HL-60/S4 (cell line): ENCODE measurements around the gene SLC44A4.
"Not testable (repeated sequence)": the region's sequence is repeated elsewhere in the genome, so short reads cannot be mapped to it uniquely, and the experiment has no call there.

Experiments
- in situ Hi-C: fragments of 300-500 bp; cut with MboI; formaldehyde crosslinking; loops from 2 replicates; pipeline ENCODE4 v1.14.3; 2022; ENCODE audit warnings: low sequenced_read_pairs

SLC44A4 gene

DNA sequence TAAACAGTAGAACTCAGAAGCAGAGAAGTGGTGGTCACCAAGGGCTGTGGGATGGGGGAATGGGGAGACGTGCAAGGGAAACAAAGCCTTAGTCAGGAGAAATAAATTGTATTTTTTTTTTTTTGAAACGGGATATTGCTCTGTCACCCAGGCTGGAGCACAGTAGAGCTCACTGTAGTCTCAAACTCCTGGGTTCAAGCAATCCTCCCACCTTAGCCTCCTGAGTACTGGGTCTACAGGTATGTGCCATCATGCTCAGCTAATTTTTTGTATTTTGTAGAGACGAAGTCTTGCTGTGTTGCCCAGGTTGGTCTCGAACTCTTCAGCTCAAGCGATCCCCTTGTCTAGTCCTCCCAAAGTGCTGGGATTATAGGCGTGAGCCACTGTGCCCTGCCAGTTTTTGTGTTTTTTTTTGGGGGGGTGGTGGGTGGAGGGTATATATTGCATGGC, 47.9 kb downstream of the SLC44A4 start:
- in situ Hi-C loops, result no loop called here

DNA sequence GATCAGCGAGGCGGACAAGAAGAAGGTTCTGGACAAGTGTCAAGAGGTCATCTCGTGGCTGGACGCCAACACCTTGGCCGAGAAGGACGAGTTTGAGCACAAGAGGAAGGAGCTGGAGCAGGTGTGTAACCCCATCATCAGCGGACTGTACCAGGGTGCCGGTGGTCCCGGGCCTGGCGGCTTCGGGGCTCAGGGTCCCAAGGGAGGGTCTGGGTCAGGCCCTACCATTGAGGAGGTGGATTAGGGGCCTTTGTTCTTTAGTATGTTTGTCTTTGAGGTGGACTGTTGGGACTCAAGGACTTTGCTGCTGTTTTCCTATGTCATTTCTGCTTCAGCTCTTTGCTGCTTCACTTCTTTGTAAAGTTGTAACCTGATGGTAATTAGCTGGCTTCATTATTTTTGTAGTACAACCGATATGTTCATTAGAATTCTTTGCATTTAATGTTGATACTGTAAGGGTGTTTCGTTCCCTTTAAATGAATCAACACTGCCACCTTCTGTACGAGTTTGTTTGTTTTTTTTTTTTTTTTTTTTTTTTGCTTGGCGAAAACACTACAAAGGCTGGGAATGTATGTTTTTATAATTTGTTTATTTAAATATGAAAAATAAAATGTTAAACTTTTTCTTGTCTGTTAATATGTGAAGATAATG, 49.0 kb downstream of the SLC44A4 start:
- in situ Hi-C loops, result no loop called here

DNA sequence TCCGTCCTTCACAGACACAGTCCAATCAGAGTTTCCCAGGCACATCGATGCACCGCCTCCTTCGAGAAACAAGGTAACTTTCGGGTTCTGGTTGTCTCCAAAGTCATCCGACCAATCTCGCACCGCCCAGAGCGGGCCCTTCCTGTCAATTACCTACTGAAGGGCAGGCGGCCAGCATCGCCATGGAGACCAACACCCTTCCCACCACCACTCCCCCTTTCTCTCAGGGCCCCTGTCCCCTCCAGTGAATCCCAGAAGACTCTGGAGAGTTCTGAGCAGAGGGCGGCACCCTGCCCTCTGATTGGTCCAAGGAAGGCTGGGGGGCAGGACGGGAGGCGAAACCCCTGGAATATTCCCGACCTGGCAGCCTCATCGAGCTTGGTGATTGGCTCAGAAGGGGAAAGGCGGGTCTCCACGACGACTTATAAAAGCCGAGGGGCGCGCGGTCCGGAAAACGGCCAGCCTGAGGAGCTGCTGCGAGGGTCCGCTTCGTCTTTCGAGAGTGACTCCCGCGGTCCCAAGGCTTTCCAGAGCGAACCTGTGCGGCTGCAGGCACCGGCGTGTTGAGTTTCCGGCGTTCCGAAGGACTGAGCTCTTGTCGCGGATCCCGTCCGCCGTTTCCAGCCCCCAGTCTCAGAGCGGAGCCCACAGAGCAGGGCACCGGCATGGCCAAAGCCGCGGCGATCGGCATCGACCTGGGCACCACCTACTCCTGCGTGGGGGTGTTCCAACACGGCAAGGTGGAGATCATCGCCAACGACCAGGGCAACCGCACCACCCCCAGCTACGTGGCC, 51.3 kb downstream of the SLC44A4 start, which contains the start of gene HSPA1B:
Gene HSPA1B, plus strand, starts transcription at position 453 of the 794 bp plus-strand sequence. Its CDS starts 213 bp downstream, at position 666.
- in situ Hi-C loops, result no loop called here

DNA sequence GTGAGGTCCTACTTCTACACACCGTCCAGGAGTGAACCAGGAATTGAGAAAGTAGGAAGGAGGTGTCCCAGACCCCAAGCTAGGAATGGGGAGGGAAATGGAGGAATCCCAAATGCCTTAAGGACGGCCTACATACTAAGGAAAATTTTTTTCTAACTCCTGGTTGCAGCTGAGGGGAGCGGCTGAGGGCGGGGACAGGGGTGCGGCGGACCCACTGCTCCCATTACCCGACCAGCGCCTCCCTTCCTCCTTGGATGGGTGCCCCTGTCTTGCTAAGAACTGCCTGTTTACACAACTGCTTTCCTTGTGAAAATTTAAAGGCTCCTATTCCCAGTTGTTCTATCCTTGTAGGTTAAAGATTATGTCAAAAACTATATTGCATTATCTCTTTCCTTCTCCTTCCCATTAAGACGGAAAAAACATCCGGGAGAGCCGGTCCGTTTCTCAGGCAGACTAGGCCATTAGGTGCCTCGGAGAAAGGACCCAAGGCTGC, 52.0 kb downstream of the SLC44A4 start:
- in situ Hi-C loops, result no loop called here

DNA sequence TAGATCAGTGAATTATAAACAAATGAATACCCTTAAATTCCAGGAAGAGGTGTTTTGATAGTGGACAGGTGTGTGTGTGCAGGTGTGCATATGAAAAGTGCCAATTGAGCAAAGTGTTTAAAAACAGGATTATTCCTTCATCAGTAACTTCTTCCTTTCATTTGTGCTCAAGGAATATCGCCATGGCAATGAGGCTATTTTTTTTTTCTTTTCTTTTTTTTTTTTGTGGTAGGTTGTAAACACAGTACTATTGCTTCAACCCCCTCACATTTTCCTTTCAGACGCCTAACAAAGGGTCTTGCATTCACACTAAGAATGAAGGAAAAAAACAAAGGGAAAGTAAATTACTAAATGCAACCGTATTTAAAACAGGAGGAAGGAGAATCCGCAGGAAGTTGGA, 53.2 kb downstream of the SLC44A4 start:
- in situ Hi-C loops, result no loop called here

DNA sequence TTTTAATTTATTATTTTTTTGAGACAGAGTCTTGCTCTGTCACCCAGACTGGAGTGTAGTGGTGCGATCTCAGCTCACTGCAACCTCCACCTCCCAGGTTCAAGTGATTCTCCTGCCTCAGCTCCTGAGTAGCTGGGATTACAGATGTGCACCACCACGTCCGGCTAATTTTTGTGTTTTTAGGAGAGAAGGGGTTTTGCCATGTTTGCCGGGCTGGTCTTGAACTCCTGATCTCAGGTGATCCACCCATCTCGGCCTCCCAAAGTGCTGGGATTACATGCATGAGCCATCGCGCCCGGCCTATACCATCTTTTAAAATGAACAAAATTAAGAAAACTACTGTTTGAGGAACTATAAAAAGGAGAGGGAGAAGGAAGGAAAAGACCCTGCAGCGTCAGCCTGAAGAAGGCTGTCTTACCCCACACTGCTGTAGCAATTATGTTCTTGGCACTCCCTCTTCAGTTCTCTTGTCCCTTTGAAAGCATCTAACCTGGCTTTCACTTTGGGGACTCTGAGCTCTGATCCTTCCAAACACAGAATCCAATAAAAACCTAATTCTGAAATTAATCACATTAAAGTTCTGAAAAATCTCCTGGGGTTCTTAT, 55.1 kb downstream of the SLC44A4 start:
- in situ Hi-C loops, result not testable (repeated sequence)

DNA sequence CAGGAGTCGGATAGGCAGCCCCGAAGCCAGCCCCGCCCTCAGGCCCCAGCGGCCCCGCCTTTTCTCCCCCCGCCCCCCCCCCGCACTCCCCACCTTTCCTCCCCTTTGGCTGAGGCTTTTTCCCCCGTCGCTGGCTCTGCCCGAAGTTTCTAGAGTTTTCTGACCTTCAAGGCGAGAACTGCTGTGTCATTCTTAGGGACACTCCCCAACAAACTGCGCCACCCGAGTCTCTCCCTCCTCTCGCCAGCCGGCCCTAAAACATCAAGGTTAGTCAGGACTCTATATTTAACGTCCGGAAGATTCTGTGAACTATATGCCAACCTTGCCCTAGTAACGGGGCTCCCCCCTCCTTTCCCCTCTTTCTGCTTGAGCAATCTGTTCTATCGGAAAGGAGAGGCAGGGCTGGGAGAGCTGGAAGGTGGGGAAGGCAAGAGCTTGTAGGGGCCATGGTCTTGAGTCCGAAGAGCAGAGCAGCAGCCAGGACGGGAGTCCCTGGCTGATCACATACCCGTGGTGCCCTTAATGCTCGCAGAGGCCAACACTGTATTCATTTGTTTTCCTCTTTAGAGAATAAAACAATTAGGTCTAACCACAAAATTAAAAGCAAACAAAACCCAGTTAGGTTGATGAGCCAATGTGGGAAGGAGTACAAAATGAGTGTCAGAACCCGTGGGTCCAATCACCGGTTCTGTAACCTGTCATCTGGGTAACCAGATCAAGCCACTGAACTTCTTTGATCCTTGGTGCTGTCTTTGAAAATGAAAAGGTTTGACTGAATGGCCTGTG, 56.6 kb downstream of the SLC44A4 start:
- in situ Hi-C loops, result no loop called here

DNA sequence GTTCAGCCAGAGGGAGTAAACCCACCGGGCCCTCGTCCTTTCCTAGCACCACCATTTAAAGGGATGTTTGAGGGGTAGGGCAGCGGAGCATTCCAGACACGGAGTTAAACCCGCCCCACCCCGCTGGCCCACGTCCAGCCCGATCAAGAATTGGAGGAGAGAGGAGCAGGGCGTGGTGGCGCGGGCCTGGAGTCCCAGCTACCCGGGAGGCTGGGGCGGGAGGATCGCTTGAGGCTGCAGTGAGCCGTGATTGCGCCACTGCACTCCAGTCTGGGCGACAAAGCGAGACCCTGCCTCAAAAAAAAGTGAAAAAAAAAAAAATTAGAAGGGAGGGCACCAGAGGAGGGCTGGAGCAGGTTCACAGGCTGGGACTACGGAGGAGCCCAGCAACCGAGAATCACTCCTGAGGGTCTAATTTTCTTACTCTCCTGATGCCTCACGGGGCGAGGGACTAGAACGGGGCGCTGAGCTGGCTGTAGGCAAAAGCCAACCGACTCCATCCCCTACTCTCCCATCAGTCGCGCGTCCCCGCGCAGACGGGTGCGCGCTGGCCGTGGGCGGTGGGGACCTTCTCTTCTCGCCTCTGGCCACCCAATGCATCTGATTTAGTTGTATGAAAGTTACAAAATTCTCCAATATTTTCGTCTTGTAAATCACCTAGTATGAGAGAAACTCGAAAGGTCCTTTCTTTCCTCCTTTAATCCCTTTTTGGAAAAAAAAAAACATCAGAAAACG, 57.3 kb downstream of the SLC44A4 start:
- in situ Hi-C loops, result no loop called here

DNA sequence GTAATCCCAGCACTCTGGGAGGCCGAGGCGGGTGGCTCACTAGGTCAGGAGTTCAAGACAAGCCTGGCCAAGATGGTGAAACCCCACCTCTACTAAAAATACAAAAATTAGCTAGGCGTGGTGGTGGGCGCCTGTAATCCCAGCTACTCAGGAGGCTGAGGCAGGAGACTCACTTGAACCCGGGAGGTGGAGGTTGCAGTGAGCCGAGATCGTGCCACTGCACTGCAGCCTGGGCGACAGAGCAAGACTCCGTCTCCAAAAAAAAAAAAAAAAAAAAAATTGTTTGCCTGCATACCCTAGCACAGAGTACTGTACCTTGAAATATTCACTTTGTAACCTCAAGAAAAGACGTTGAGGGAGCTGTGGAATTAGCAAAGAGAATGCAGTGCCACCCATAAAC, 58.4 kb downstream of the SLC44A4 start:
- in situ Hi-C loops, result not testable (repeated sequence)

DNA sequence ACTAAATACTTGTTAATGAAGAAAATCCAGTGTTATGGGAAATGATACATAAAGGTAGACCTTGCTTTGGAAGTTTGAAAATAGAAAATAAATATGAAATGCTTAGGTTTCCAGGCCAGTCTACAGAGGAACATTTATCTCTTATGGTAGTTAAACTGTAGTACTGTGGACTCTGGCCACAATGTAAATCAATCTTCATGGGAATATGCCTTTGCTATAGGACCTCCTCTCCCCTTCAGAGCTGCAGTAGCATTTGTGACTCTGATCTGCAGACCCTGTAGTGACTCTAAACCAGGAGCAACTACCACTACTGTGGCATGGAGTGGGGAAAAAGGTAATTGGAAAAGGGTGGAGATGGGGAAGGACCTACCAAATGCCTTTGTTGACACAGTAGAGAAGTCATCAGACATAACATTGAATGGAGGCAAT, 58.9 kb downstream of the SLC44A4 start:
- in situ Hi-C loops, result no loop called here

DNA sequence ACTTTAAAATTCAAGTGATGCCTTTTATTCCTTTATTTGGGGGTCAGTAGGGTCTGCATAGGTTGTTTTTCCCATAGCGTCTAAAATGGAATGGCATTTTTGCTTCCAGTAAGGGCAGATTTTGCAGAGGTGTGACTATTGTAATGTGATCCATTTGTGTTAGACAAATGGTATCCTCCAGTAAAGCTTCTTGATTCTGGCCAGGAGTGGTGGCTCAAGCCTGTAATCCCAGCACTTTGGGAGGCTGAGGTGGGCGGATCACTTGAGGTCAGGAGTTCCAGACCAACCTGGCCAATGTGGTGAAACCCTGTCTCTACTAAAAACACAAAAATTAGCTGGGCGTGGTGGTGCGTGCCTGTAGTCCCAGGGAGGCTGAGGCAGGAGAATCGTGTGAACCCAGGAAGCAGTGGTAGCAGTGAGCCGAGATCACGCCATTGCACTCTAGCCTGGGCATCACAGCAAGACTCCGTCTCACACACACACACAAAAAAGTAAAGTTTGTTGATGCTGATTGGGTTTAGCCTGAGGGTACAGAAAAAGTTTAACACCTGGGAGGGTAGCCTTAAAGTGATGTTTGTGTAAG, 60.8 kb downstream of the SLC44A4 start:
- in situ Hi-C loops, result not testable (repeated sequence)

DNA sequence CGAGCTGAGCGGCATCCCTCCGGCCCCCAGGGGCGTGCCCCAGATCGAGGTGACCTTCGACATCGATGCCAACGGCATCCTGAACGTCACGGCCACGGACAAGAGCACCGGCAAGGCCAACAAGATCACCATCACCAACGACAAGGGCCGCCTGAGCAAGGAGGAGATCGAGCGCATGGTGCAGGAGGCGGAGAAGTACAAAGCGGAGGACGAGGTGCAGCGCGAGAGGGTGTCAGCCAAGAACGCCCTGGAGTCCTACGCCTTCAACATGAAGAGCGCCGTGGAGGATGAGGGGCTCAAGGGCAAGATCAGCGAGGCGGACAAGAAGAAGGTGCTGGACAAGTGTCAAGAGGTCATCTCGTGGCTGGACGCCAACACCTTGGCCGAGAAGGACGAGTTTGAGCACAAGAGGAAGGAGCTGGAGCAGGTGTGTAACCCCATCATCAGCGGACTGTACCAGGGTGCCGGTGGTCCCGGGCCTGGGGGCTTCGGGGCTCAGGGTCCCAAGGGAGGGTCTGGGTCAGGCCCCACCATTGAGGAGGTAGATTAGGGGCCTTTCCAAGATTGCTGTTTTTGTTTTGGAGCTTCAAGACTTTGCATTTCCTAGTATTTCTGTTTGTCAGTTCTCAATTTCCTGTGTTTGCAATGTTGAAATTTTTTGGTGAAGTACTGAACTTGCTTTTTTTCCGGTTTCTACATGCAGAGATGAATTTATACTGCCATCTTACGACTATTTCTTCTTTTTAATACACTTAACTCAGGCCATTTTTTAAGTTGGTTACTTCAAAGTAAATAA, 61.5 kb downstream of the SLC44A4 start:
- in situ Hi-C loops, result not testable (repeated sequence)

DNA sequence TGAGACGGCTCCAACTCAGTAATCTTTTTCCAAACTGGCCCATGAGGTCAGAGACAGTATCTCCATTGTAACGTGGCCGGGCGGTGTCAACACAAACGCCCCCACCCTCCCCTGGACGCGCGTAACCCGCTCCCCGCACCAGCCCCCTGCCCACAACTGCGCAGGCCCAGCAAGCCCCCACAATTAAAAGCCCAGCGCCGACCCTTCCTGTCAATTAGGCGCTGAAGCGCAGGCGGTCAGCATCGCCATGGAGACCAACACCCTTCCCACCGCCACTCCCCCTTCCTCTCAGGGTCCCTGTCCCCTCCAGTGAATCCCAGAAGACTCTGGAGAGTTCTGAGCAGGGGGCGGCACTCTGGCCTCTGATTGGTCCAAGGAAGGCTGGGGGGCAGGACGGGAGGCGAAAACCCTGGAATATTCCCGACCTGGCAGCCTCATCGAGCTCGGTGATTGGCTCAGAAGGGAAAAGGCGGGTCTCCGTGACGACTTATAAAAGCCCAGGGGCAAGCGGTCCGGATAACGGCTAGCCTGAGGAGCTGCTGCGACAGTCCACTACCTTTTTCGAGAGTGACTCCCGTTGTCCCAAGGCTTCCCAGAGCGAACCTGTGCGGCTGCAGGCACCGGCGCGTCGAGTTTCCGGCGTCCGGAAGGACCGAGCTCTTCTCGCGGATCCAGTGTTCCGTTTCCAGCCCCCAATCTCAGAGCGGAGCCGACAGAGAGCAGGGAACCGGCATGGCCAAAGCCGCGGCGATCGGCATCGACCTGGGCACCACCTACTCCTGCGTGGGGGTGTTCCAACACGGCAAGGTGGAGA, 63.6 kb downstream of the SLC44A4 start, which contains the start of the genes HSPA1A and HSPA1L:
Gene HSPA1A, plus strand, starts transcription at position 519 of the 814 bp plus-strand sequence. Its CDS starts 214 bp downstream, at position 733.
Gene HSPA1L, minus strand, starts transcription at position 259 of the 814 bp plus-strand sequence. CDS start 3,311 bp downstream, outside the sequence.
- in situ Hi-C loops, result no loop called here

DNA sequence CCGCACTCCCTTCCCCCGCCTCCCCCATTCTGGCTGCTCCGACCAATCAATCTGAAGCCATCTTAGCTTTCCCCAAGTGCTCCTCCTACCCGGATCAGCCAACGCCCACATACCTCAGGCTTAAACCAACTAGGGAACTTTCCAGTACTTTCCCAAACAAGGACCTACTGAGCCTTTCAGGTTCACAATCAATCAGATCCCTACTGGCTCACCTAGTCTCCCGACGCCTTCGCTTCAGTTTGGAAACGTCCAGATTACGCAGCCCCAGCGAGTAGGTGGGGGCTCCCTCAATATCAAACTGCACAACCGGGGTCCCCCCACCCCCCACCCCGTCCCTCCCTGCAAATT, 64.1 kb downstream of the SLC44A4 start:
- in situ Hi-C loops, result no loop called here

DNA sequence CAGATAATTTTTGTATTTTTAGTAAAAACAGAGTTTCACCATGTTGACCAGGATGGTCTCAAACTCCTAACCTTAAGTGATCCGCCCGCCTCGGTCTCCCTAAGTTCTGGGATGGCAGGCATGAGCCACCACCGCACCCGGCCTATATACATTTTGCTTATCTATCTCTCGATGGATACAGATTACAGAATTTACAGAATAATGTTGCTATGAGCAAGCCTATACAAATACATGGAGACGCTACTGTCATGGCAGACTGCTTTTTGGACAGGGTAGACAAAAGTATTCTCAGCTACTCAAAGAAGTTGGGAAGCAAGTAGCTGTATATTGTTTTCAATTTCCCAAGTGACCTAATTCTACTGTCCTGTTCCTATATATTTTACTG, 65.3 kb downstream of the SLC44A4 start:
- in situ Hi-C loops, result no loop called here
